Motor neuron (in vitro differentiated cells): Measurements from ENCODE around the gene OTOGL. TPM values are rescaled to one million over a fixed set of nuclear protein-coding genes. Genes with fewer than 3 reads are reported as not detected.

Experiments
- ATAC-seq, 8 experiments: fragments of 200-7000 bp; cut with Tn5 transposase; replicated peaks in 6 of 8; 2 replicates each; pipeline ENCODE4 v1.8.0; 2021; ENCODE audit warnings: mild to moderate bottlenecking in 8 of 8, moderate library complexity in 8 of 8
- H3K27ac ChIP-seq, 2 donors: fragments of 250-450 bp; sonication (Bioruptor Pico); 2 replicates each; pipeline ENCODE4 v1.9.0; 2021; ENCODE audit warnings: antibody characterized with exemption in 2 of 2, mild to moderate bottlenecking in 2 of 2, moderate library complexity in 1 of 2
- H3K4me1 ChIP-seq, 2 donors: fragments of 250-450 bp; sonication (Bioruptor Pico); replicated peaks in 1 of 2; 2 replicates each; pipeline ENCODE4 v1.6.1; 2021; ENCODE audit warnings: antibody characterized with exemption in 2 of 2, mild to moderate bottlenecking in 2 of 2, moderate library complexity in 1 of 2
- H3K4me3 ChIP-seq, 5 donors: fragments of 250-450 bp; sonication (Bioruptor Pico); 2 replicates each; pipeline ENCODE4 v1.9.0; 2021; ENCODE audit warnings: antibody characterized with exemption in 5 of 5, mild to moderate bottlenecking in 5 of 5, moderate library complexity in 4 of 5
- WGBS, 10 experiments: fragments of 450-650 bp; shearing (Covaris generic); methylation state at CpG; one replicate each; pipeline ENCODE4 v1.0.0; 2022; 5-methylcytosine and 5-hydroxymethylcytosine counted together
- in situ Hi-C, 9 experiments: fragments of 400-800 bp; cut with MboI; loops; one replicate each; pipeline ENCODE4 v1.15.0; 2021; ENCODE audit warnings: low sequenced_read_pairs in 9 of 9, low pct_unique_long_range_greater_than_20kb in 2 of 9; ENCODE audit not compliant: unreplicated experiment in 9 of 9
- total RNA-seq, 8 experiments: library from RNA; unstranded; fragments of 300-600 nt; gene quantifications; 2 replicates each; pipeline versions ENCODE4 v1.2.3 to v1.2.4, GENCODE V29; 2022

OTOGL gene
- total RNA-seq, 8 experiments from 2014 or later = 0.05 to 6.7 (median 0.42) TPM

DNA sequence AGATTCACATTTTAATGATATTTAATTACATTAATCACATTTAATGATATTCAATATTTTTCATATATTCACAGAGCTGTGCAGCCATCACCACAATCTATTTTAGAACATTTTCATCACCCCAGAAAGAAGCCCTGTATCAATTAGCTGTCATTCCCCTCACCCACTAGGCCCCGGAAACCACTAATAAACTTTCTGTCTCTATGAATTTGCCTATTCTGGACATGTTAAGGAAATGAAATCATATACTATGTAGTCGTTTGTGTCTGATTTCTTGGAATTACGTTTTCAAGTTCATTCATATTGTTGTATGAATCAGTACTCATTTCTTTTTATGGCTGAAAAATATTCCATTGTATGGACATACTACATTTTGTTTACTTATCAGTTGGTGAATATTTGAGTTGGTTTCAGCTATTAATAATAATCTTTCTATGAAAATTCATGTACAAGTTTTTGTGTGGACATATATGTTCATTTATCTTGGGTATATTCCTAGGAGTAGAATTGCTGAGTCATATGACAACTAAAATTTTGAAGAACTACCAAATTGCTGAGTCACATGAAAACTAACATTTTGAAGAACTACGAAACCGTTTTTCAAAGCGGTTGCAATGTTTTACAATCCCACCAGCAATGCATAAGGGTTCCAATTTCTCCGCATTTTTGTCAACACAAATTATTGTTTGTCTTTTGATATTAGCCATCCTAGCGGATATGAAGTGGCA is 11.7 kb upstream of the OTOGL start:
- Histone ChIP-seq H3K27ac (no peak overlapping the region), H3K4me1 (no peaks in the 10 kb centered on the region), H3K4me3 (no peak overlapping the region)
- WGBS, 10 experiments = 66 to 94% (median 89%) methylated on average over 5 to 8 of the region's 8 CpGs
- in situ Hi-C loops = no loop called here
- no peak for ATAC-seq

- no peak overlapping the region for H3K4me3 ChIP-seq
- H3K27ac ChIP-seq = no peak overlapping the region
- in situ Hi-C loops = no loop called here
- H3K4me1 ChIP-seq = peaks cover 11 to 22% of the 10 kb centered on the region in 2 donors
- ATAC-seq = peak in 2 of 8 experiments; percentile 69 to 76
- 43 to 100% (median 91%) methylated on average over 1 of the region's 1 CpG; no CpG with 5 or more reads in 1 of the 10 experiments for WGBS, 10 experiments
These were observed 1.3 kb downstream of the OTOGL start for GRCh38 chr12:80100591-80100990.

GRCh38 chr12:80101126-80101525 is 1.8 kb downstream of the OTOGL start:
- peaks cover 11 to 22% of the 10 kb centered on the region in 2 donors for H3K4me1 ChIP-seq
- no peak overlapping the region for H3K4me3 ChIP-seq
- peak in 1 of 8 experiments; percentile 30 for ATAC-seq
- in situ Hi-C loops = no loop called here
- no peak overlapping the region for H3K27ac ChIP-seq
- 48 to 100% (median 88%) methylated on average over 1 to 2 of the region's 2 CpGs; no CpG with 5 or more reads in 3 of the 10 experiments for WGBS, 10 experiments

DNA sequence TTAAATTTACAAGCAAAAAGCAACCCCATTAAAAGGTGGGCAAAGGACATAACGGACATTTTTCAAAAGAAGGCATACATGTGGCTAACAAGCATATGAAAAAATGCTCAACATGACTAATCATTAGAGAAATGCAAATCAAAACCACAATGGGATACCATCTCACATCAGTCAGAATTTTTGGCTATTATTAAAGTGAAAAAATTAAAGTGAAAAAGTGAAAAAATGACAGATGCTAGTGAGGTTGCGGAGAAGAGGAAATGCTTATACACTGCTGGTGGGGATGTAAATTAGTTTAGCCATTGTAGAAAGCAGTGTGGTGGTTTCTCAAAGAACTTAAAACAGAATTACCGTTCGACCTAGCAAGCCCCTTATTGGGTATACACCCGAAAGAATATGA is 7.9 kb downstream of the OTOGL start:
- in situ Hi-C loops = no loop called here
- 58 to 100% (median 82%) methylated on average over 2 to 5 of the region's 5 CpGs for WGBS, 10 experiments
- ATAC-seq = no peak
- no peak overlapping the region for H3K27ac ChIP-seq
- no peak overlapping the region for H3K4me3 ChIP-seq
- no peaks in the 10 kb centered on the region for H3K4me1 ChIP-seq

DNA sequence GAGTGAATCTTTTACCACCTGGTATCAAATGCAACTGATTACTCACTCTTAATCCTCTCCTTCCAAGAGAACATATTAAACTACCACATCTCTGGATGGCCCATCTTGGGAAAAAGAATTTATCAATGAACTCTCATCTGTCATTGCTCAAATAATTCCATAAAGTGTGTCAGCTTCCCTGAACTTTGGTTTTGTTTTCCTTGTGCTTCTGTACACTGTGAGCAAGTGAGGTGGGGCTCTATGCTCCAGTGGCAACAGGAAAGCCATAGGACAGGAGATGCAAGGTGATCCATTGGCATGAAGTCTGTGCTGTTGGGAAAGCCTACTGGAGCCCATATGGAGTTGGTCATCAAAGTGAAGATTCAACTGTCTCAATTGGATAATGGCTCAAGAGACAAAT is 17.4 kb downstream of the OTOGL start:
- Histone ChIP-seq H3K4me1 (peaks cover 11 to 12% of the 10 kb centered on the region in 2 donors), H3K4me3 (no peak overlapping the region), H3K27ac (no peak overlapping the region)
- in situ Hi-C loops = no loop called here
- ATAC-seq = no peak

DNA sequence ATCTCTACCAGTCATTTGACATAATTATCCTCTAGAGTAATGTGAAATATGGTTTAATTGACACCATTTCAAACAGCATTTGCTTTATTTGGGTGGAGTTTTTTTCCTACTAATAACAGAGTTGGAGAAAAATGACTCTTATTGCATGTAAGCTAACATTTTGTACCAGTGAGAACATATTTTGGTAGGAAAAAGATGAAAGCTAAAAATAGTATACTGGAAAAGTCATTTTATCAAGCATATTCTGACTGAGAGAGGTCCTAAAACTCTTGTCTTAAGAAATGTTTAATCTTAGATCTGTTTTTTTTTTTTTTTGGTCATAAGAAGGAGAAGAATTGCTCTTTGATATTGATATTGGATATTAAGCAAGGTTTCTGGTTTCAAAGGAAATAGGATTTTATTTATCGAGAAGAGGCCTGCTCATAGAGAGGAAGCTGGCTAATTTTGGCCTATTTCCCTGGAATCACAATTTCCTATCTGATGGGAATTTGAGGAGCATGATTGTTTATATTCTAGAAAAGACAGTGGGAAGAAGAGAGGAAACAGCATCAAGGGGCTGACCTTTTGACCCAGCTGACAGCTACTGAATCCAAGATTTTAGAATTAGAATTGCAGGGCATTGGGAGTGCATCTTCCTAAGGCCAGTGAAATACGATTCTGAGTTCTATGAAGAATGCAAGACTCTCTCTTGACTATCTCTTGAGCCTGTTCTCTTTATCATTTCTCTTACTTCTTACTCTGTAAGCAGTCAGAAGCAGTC is 19.4 kb downstream of the OTOGL start:
- ATAC-seq = peak in 1 of 8 experiments; percentile 24
- H3K4me3 ChIP-seq = no peak overlapping the region
- in situ Hi-C loops = no loop called here
- peaks cover 11 to 12% of the 10 kb centered on the region in 2 donors for H3K4me1 ChIP-seq
- peak overlapping the region in 1 of 2 donors; percentile 55 for H3K27ac ChIP-seq
- WGBS, 10 experiments = 0 to 70% (median 23%) methylated on average over 1 to 2 of the region's 2 CpGs; no CpG with 5 or more reads in 2 of the 10 experiments

- 36 to 100% (median 83%) methylated on average over 1 to 3 of the region's 3 CpGs; no CpG with 5 or more reads in 1 of the 10 experiments for WGBS, 10 experiments
- ATAC-seq = no peak
- peaks cover 11 to 12% of the 10 kb centered on the region in 2 donors for H3K4me1 ChIP-seq
- in situ Hi-C loops = no loop called here
- H3K27ac ChIP-seq = no peak overlapping the region
- H3K4me3 ChIP-seq = no peak overlapping the region
These were observed 21.7 kb downstream of the OTOGL start for GRCh38 chr12:80120994-80121393.

DNA sequence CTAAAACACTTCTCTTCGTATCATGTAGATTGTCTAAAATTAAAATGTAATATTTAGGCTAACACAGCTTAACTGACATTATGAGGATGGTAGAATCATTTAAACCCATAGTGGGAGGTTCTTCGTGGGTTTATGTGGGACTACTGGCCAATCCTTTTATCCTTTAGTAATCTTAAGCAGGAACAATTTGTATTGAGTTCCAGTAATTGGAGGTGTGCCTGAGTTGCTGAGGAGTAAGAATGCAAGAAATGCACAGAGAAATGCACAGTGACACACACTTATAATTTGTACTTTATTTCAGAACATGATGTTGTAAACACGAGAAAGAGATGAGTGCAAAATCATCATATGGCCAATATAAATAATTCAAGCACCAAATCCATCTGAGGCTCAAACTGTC is 22.3 kb downstream of the OTOGL start:
- peak in 3 of 8 experiments; percentile 16 to 90 (median 73) for ATAC-seq
- WGBS, 10 experiments = 49 to 100% (median 82%) methylated on average over 1 to 3 of the region's 3 CpGs; no CpG with 5 or more reads in 1 of the 10 experiments
- H3K4me3 ChIP-seq = no peak overlapping the region
- peaks cover 11 to 12% of the 10 kb centered on the region in 2 donors for H3K4me1 ChIP-seq
- H3K27ac ChIP-seq = no peak overlapping the region
- in situ Hi-C loops = no loop called here

- ATAC-seq = no peak
- H3K4me3 ChIP-seq = no peak overlapping the region
- H3K4me1 ChIP-seq = no peaks in the 10 kb centered on the region
- in situ Hi-C loops = no loop called here
- no peak overlapping the region for H3K27ac ChIP-seq
These were observed 30.7 kb downstream of the OTOGL start for GRCh38 chr12:80129895-80130530.

- H3K27ac ChIP-seq = no peak overlapping the region
- no peak overlapping the region for H3K4me3 ChIP-seq
- no peaks in the 10 kb centered on the region for H3K4me1 ChIP-seq
- no peak for ATAC-seq
- WGBS, 10 experiments = 65 to 100% (median 92%) methylated on average over 1 to 3 of the region's 3 CpGs; no CpG with 5 or more reads in 2 of the 10 experiments
- in situ Hi-C loops = no loop called here
These were observed 36.3 kb downstream of the OTOGL start for GRCh38 chr12:80135624-80136023.

- no peak overlapping the region for H3K27ac ChIP-seq
- in situ Hi-C loops = no loop called here
- H3K4me1 ChIP-seq = no peaks in the 10 kb centered on the region
- no peak for ATAC-seq
- H3K4me3 ChIP-seq = no peak overlapping the region
- WGBS, 10 experiments = 18 to 100% (median 86%) methylated on average over 2 to 4 of the region's 4 CpGs; no CpG with 5 or more reads in 1 of the 10 experiments
These were observed 40.7 kb downstream of the OTOGL start for GRCh38 chr12:80140005-80140404.

DNA sequence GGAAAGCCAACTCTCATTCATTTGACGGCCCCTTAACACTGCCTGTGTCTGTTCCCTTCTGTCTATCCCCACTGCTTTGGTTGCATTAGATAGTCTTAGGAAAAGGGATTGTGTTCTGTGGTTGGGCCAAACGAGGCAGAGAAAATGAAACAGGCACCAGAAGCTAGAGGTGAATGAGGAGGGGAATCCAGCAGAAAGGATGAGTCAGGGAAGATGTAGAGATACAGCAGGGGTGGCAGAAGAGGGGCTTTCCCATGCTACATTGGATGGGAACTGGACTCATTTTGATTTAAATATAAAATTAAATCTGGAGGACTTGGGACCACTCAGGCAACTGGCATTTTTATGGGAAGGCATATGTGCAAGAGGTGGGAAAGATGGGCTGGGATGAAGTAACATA is 43.3 kb downstream of the OTOGL start:
- ATAC-seq = no peak
- H3K27ac ChIP-seq = no peak overlapping the region
- in situ Hi-C loops = no loop called here
- WGBS, 10 experiments = 0 to 100% (median 29%) methylated on average over 1 to 2 of the region's 2 CpGs; no CpG with 5 or more reads in 1 of the 10 experiments
- no peak overlapping the region for H3K4me3 ChIP-seq
- no peaks in the 10 kb centered on the region for H3K4me1 ChIP-seq

- in situ Hi-C loops = no loop called here
- Histone ChIP-seq H3K27ac (no peak overlapping the region), H3K4me3 (no peak overlapping the region), H3K4me1 (no peaks in the 10 kb centered on the region)
- 50 to 100% (median 96%) methylated on average over 1 to 4 of the region's 4 CpGs; no CpG with 5 or more reads in 3 of the 10 experiments for WGBS, 10 experiments
- ATAC-seq = no peak
These were observed 44.2 kb downstream of the OTOGL start for GRCh38 chr12:80143537-80143936.
